OCI-LY3 (cell line): Measurements from ENCODE around the gene THEM4.

Experiments
- H2AFZ ChIP-seq: fragments of 200-600, 300-600 bp; shearing (Covaris generic); 2 replicates; pipeline ENCODE4 v1.6.0; 2014; ENCODE audit warnings: antibody characterized with exemption, low read depth, low read length
- H3K27ac ChIP-seq: fragments of 200-600, 300-600 bp; sonication (generic); 2 replicates; pipeline ENCODE4 v1.5.1; 2014; ENCODE audit warnings: mild to moderate bottlenecking, low read length, moderate library complexity, mixed read lengths
- H3K27me3 ChIP-seq: fragments of 200-600, 300-600 bp; sonication (generic); 2 replicates; pipeline ENCODE4 v1.6.1; 2014; ENCODE audit warnings: low read depth, low read length, mixed read lengths
- H3K36me3 ChIP-seq: fragments of 200-600, 300-600 bp; sonication (generic); replicated peaks from 2 replicates; pipeline ENCODE3; 2014; ENCODE audit warnings: low read depth, low read length, mixed read lengths
- H3K4me1 ChIP-seq: fragments of 300-600, 200-600 bp; sonication (generic); 2 replicates; pipeline ENCODE4 v1.6.1; 2014; ENCODE audit warnings: low read length, mixed read lengths
- H3K4me2 ChIP-seq: fragments of 200-600, 300-600 bp; sonication (generic); 2 replicates; pipeline ENCODE4 v1.6.1; 2014; ENCODE audit warnings: low read length, mixed read lengths
- H3K4me3 ChIP-seq: fragments of 300-600, 200-600 bp; sonication (generic); 2 replicates; pipeline ENCODE4 v1.5.1; 2014; ENCODE audit warnings: antibody characterized with exemption, mild to moderate bottlenecking, low read length, moderate library complexity
- H3K79me2 ChIP-seq: fragments of 300-600, 200-600 bp; shearing (Covaris generic); 2 replicates; pipeline ENCODE4 v1.6.1; 2014; ENCODE audit warnings: mild to moderate bottlenecking, low read length, mixed read lengths
- H3K9ac ChIP-seq: fragments of 300-600, 200-600 bp; shearing (Covaris generic); 2 replicates; pipeline ENCODE4 v1.6.0; 2014; ENCODE audit warnings: mild to moderate bottlenecking, low read length, moderate library complexity
- H3K9me3 ChIP-seq: fragments of 200-600, 300-600 bp; shearing (Covaris generic); 2 replicates; pipeline ENCODE4 v1.6.1; 2014; ENCODE audit warnings: low read length, mixed read lengths; ENCODE audit not compliant: insufficient read depth
- H4K20me1 ChIP-seq: fragments of 200-600, 300-600 bp; sonication (generic); 2 replicates; pipeline ENCODE4 v1.6.1; 2016; ENCODE audit warnings: low read length, mixed read lengths; ENCODE audit not compliant: insufficient read depth
- EZH2phosphoT487 ChIP-seq: fragments of 200-600 bp; shearing (Covaris generic); IDR thresholded peaks from 2 replicates; pipeline ENCODE4 v1.6.1; 2018; ENCODE audit warnings: antibody characterized with exemption, mixed run types, low read depth
- TF ChIP-seq, protein P1 (sequence below): fragments of 200-600, 300-600 bp; sonication (generic); IDR thresholded peaks from 2 replicates; pipeline ENCODE4 v1.5.1; 2014; ENCODE audit warnings: antibody characterized with exemption, low read length, low read depth

Gene THEM4

DNA sequence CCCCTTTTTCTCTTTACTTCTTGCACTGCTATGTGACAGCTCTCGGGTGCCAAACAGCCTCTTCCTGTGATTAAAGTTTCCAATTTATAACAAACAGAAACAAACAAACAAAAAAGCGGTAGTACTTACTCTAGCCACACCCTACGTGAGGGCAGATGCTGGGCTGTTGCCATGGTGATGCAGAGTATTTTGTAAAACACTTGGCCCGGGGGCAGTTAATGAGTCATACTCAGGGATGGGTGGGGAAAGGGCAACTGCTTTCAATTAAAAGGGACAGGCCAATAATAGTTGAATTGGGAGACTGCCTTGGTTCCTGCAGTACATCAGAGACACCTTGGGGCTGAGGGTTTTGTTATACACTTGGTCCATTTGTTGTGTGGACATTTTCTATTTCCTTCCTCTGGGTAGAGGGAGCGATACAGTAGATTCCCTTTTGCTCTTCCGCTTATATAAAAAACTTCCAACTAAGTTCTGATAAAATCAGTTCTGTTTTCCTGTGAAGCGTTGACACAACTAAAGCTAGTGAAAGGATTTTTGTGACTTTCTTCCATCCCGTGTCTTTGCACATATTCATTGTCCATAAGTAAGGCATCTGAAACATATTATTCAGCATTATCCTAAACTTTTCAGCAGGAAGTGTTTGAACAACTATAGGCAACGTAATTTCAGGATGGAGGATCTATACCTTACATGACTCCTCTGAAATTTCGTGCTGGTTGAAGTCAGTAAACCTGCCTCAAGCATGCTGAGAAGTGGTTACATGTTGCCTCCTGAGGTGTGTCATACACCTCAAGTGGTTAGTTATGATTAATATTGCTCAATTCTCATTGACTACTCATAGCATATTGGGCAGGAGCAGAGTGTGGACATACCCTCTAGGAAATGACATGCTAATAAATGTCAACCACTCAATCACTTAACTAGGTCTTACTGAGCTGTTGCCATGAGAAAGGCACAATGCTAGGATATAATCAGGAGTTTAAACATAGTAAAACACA, 36.7 kb upstream of the THEM4 start:
- Histone ChIP-seq H3K4me3 (no peak overlapping the region), H3K27ac (no peak overlapping the region), H2AFZ (0 out of 2 replicates have a peak overlapping the region, but pooled peaks have one; percentile 5), H3K79me2 (no peaks in the 10 kb centered on the region), H4K20me1 (no peaks in the 10 kb centered on the region), H3K4me1 (peaks cover 15% of the 10 kb centered on the region), H3K36me3 (no peaks in the 10 kb centered on the region), H3K4me2 (peak overlapping the region; percentile 31), H3K9ac (no peak overlapping the region), H3K27me3 (no peaks in the 10 kb centered on the region), H3K9me3 (no peaks in the 10 kb centered on the region)
- TF ChIP-seq EZH2phosphoT487 = no peak
- TF ChIP-seq, protein P1, sequence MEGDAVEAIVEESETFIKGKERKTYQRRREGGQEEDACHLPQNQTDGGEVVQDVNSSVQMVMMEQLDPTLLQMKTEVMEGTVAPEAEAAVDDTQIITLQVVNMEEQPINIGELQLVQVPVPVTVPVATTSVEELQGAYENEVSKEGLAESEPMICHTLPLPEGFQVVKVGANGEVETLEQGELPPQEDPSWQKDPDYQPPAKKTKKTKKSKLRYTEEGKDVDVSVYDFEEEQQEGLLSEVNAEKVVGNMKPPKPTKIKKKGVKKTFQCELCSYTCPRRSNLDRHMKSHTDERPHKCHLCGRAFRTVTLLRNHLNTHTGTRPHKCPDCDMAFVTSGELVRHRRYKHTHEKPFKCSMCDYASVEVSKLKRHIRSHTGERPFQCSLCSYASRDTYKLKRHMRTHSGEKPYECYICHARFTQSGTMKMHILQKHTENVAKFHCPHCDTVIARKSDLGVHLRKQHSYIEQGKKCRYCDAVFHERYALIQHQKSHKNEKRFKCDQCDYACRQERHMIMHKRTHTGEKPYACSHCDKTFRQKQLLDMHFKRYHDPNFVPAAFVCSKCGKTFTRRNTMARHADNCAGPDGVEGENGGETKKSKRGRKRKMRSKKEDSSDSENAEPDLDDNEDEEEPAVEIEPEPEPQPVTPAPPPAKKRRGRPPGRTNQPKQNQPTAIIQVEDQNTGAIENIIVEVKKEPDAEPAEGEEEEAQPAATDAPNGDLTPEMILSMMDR = no peak

DNA sequence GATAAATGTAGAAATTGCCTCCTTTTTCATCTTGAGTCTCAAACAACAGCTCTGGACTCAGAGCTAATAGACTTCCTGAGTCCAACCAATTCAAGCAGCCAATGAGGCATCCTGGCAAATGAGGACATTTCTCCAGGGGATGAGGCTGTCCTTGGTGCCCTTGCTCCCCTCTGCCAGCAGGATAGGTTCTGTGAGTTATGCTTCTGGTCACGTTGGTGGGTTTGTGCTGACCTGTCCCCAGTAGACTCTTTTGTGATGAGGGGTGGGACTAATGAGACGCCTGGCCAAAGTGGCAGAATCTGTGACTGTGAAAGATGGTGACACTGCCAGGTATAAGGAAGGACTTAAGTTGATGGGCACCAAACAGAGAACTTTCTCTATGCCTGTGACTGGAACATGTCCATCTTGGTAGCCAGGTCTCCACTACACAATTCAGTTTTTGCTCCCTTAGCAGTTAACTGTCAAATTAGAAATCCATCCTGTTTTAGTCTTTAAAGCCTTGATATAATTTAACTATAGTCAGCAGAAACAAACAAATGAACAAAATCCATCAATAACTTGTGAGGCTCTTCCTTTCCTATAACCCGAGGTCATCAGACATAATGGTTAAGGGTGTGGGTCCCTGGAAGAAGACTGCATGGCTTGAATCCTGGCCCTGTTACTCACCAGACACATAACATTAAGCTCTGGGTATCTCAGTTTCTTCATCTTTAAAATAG, 35.7 kb upstream of the THEM4 start:
- H4K20me1 ChIP-seq = no peaks in the 10 kb centered on the region
- no peaks in the 10 kb centered on the region for H3K79me2 ChIP-seq
- H3K4me1 ChIP-seq = peaks cover 18% of the 10 kb centered on the region
- no peak overlapping the region for H2AFZ ChIP-seq
- H3K9ac ChIP-seq = no peak overlapping the region
- H3K4me2 ChIP-seq = peak overlapping the region; percentile 31; the same call in 1 of the 2 replicates
- no peak overlapping the region for H3K27ac ChIP-seq
- H3K4me3 ChIP-seq = no peak overlapping the region
- no peaks in the 10 kb centered on the region for H3K27me3 ChIP-seq
- no peaks in the 10 kb centered on the region for H3K36me3 ChIP-seq
- TF ChIP-seq, protein P1 = no peak
- TF ChIP-seq EZH2phosphoT487 = no peak
- H3K9me3 ChIP-seq = no peaks in the 10 kb centered on the region

DNA sequence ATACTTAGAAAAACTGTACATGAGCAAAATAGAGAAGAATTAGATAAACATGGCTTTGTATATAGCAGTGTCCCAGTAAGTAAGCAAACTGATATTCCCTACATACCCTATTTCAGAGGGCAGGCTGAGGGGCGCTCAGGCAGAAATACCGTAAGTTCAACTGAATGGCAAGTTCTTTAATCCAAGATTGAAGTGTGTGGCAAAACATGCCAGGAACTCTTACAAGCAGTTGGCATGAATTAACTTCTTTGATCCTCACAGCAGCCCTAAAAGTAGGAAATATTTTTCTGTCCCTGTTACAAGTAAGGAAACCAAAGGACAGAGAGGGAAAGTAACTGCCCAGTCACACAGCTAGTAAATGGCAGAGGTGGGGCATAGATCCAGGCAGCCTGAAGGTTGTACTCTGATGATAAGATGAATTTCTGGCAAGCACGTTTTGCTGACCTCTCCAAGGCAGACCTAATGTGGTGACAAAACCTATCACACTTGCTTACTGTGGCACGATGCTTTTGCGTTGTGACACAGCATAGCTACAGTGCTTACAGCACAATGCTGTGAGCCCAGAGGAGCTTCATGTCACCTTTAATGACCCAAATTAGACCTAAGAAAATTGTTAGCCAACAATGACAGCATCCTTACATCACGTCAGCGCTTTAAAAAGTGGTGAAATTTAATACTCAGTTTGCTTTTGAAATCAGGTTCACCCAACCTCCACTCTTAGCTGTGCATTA, 35.0 kb upstream of the THEM4 start:
- Histone ChIP-seq H3K36me3 (no peaks in the 10 kb centered on the region), H3K79me2 (no peaks in the 10 kb centered on the region), H3K4me2 (no peak overlapping the region), H4K20me1 (no peaks in the 10 kb centered on the region), H3K4me3 (no peak overlapping the region), H3K9me3 (no peaks in the 10 kb centered on the region), H2AFZ (no peak overlapping the region), H3K4me1 (peaks cover 24% of the 10 kb centered on the region), H3K27me3 (no peaks in the 10 kb centered on the region), H3K27ac (no peak overlapping the region), H3K9ac (no peak overlapping the region)
- TF ChIP-seq EZH2phosphoT487 = no peak
- TF ChIP-seq, protein P1 = no peak
